Suprapubic skin (tissue), 3 donors: ENCODE results near the gene AGMO.

ENCODE experiments used
- EP300 ChIP-seq: sonication (generic); formaldehyde crosslinking; IDR thresholded peaks from one replicate; pipeline ENCODE4 v1.6.1; 2017; ENCODE audit warnings: antibody characterized with exemption
- TF ChIP-seq, protein P1 (sequence below), 2 donors: fragments of 200-600 bp in 1 of 2; fragments of 450-650 bp in 1 of 2; sonication (generic) in 1 of 2; IDR thresholded peaks; one replicate each; pipeline ENCODE4 v1.5.1; 2016 to 2019; ENCODE audit warnings: antibody characterized with exemption in 2 of 2, mild to moderate bottlenecking in 1 of 2, moderate library complexity in 1 of 2

DNA sequence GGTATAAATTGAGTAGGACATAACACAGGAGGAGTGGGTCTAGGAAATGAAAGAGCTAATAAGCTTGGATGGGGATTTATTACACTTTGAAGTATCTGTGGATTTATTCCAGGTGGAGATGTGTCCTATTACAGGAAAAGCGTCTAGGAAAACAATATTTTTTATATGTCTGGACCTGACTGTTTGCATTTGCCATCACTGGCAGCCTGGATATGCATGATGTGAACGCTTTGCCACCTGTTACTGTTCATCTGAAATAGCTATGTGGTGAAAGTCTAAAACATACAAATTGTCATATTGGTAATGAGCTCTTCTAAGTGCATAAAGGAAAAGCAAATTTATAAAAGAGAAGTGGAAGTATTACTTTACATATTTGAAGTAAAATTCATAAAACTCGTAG lies 31.6 kb upstream of the AGMO start:
- TF ChIP-seq, protein P1, sequence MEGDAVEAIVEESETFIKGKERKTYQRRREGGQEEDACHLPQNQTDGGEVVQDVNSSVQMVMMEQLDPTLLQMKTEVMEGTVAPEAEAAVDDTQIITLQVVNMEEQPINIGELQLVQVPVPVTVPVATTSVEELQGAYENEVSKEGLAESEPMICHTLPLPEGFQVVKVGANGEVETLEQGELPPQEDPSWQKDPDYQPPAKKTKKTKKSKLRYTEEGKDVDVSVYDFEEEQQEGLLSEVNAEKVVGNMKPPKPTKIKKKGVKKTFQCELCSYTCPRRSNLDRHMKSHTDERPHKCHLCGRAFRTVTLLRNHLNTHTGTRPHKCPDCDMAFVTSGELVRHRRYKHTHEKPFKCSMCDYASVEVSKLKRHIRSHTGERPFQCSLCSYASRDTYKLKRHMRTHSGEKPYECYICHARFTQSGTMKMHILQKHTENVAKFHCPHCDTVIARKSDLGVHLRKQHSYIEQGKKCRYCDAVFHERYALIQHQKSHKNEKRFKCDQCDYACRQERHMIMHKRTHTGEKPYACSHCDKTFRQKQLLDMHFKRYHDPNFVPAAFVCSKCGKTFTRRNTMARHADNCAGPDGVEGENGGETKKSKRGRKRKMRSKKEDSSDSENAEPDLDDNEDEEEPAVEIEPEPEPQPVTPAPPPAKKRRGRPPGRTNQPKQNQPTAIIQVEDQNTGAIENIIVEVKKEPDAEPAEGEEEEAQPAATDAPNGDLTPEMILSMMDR (IDR thresholded peaks at IDR 0.05): no peak
- TF ChIP-seq EP300: no peak
